NCI-H2171 (cell line): Measurements from ENCODE around the gene RACK1.

Experiments
- DNase-seq: peaks from one replicate; lab custom pipeline; 2025; lab: John Stamatoyannopoulos, UW

The RACK1 gene

GRCh38 chr5:181259974-181260719 lies 16.4 kb upstream of the RACK1 start:
- DNase-seq, result no peak

- no peak for DNase-seq
These were observed 15.6 kb upstream of the RACK1 start for GRCh38 chr5:181259283-181259682.

GRCh38 chr5:181258576-181258975 lies 14.9 kb upstream of the RACK1 start:
- no peak for DNase-seq

- DNase-seq, result no peak
These were observed 12.3 kb upstream of the RACK1 start for GRCh38 chr5:181255836-181256578.

DNA sequence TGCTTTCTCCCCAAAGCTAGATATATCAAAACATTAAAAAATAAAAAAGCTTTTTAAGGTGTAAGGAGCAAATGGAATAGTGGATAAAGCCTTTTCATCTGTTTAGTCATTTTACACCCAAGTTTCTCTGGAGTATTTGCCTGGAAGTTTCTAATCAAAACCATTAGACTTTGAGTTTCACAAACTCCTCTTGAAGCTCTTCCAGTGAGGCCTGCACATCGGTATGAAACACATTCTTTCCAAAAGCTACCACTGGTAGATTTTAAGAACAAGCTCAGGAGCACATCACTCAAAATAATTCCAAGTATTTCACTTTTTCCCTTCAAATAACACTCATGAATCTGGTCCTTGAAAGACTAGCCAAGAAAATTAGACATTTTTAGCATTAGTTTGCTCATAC lies 11.6 kb upstream of the RACK1 start:
- DNase-seq, result no peak

- no peak for DNase-seq
These were observed 4.6 kb upstream of the RACK1 start for GRCh38 chr5:181248277-181248676.

- DNase-seq, result no peak
These were observed 2.8 kb upstream of the RACK1 start for GRCh38 chr5:181246276-181247049.

DNA sequence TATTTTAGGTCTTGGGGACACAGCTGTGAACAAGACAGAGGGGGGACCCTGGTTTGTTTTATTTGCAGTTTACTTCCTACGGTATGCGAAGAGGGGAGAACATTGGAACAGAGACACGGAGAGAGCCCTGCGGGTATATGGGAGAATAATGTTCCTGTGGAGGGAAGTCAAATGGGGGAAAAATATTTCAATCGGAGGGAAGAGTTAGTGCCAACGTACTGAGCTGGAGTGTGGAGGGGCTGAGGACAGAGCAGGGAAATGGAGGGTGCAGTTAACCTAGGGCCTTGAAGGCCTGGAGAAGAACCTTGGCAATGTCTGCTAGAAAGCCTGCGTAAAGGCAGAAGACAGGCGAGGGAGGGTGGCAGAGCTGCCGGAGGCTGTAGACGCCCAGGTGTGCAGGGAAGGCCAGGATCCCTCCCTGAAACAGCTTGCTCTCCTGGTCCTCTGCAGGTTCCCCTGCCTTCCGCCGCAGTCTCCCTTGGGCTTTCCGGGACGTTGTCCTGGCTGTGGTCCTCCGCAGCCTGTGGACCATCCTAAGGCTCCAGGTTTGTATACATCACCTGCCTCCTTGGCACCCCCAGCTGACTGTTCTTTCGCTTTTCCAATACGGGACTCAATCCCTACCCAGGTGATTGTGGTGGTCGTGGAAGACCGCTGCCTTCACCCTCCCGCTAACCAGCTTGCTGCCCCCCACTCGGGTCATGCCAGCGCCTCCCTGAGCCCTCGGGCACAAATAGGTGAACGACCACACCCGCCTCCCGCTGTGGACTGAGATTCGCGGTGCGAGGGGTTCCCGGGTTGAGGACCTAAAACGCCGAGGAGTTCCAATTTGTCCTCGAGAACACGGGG lies 1.9 kb upstream of the RACK1 start:
- DNase-seq, result no peak

- no peak for DNase-seq
These were observed 615 bp downstream of the RACK1 start for GRCh38 chr5:181243018-181243563.

GRCh38 chr5:181242031-181242451 lies 1.7 kb downstream of the RACK1 start:
- no peak for DNase-seq

GRCh38 chr5:181241393-181241975 lies 2.2 kb downstream of the RACK1 start:
- no peak for DNase-seq

DNA sequence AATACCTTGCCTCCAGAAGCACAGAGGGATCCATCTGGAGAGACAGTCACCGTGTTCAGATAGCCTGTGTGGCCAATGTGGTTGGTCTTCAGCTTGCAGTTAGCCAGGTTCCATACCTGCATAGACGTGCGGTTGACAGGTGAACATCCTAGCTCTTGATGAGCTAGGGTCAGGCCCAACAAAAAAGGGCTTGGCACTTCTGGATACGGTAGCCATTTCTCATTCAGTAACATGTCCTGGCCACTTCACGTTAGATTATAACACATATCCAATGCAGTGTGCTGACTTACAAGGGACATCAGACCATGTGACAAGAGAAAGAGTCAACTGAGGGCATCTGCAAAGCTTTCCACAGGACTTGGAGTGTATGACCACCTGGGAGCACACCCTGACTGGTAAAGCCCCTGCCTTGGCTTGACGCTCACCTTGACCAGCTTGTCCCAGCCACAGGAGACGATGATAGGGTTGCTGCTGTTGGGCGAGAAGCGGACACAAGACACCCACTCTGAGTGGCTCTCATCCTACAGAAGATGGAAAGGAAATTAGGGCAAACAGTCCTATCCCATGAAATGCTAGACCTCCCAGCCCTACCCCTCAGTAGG lies 4.5 kb downstream of the RACK1 start:
- no peak for DNase-seq

DNA sequence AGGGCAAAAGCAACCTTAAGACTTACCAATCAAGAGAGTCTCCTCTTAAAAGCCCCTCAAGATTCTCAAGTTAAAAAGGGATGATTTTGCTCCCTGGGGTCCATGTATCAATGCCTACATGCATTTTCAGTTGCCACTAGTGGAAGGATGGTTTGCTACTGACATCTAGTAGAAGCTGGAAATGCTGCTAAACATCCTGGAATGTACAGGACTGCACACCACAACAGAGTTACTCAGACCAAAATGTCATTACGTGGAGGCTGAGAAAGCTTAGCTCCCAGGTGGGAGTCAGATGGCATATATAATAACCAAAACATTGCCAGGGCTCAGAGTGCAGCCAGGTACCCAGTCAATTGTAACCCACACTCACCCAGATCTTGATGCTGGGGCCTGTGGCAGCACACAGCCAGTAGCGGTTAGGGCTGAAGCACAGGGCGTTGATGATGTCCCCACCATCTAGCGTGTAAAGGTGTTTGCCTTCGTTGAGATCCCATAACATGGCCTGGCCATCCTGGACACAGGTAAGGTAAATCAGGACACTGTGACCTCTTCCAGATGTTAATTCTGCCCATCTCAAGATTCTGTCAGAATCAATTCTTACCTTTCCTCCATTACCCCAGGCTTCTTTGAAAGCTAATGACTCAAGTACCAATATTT lies 5.8 kb downstream of the RACK1 start:
- DNase-seq, result no peak

- DNase-seq, result no peak
These were observed 6.6 kb downstream of the RACK1 start for GRCh38 chr5:181236954-181237641.

DNA sequence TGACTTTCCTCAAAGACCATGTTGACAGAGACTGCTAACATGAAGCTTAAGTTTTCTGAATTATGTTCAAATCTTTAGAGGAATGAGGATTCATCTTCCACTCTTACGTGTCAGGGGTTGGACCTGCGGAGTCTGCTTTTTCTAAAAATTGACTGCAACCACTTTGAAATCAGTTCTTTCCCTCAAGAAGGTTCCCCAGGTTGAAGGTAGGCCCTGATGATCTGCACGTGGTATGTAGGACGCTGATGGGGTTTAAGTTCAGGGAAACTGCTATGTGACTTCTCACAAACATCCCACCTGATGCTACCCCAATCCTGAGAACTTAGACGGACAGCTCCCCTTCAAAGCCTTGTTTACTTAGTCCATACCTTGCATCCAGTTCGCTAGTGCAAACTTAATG lies 7.2 kb downstream of the RACK1 start:
- no peak for DNase-seq

DNA sequence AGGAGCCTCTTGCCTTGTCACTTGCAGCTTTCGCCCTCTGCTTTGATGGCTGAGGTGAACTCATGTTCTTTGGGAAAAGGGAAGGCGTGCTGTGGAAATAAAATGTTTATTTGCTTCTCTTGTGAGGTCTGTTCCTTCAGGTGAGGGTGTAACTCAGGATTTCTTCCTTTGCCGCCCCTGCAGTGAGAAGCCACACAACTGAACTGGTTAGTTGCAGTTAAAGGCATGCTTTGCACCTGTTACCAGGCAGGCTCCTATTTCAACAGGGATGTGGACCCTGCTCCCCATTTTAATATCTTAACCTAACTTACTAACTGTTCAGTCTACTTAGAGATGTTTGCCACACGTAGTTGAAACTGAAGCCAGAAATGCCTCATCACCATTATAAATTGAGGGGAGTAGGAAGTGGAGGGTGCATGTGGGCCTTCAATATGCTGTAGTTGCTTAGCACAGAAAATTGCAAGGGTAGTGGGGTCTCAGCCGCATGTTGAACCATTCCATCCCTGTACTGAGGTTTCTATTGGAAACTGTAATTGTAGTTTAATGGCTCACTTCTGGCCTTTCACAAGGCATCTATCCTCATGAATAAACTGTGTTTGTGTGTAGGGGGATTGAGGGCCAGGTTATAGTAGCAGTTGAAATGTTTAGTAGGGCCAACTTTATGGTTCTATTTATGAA lies 7.9 kb downstream of the RACK1 start:
- no peak for DNase-seq

DNA sequence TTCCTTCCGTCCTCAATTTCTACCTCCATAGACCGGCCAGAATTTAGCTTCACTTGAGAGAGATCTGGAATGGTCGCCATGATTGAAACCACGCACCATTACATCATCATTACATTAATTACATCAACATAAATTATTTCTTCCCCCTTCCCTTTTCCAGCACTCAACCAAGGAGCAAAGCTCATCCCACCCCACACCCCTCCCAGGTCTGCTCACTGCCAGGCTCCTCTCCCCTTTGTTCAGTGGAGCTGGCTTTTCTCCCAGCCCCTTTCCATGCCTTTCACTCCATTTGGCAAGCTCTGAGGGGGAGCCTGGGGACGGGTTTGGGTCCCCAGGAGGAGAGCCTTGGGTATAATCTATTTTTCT lies 8.4 kb downstream of the RACK1 start:
- DNase-seq, result no peak

- DNase-seq, result no peak
These were observed 9.0 kb downstream of the RACK1 start for GRCh38 chr5:181234455-181235306.
